AG04449 (cell line): ENCODE results near the gene LELP1.

ENCODE experiments used
- CTCF ChIA-PET: fragments of 350-600 bp; formaldehyde crosslinking; extraction: SDS; loops from one replicate; lab custom pipeline; 2021; ENCODE audit warnings: antibody characterized with exemption; lab: Yijun Ruan, JAX
- POLR2A ChIA-PET: fragments of 400-600, 350-600 bp; formaldehyde crosslinking; extraction: SDS; loops from one replicate; lab custom pipeline; 2020; ENCODE audit warnings: antibody characterized with exemption, inconsistent platforms; lab: Yijun Ruan, JAX
- DNase-seq: peaks from one replicate; pipeline ENCODE4 v3.0.0-alpha.2; 2010; ENCODE audit warnings: low read depth, low spot score
- H3K4me3 ChIP-seq: 2 replicates; pipeline ENCODE4 v1.5.1; 2011; ENCODE audit warnings: low read depth, mild to moderate bottlenecking, control low read depth, low read length
- CTCF ChIP-seq: IDR thresholded peaks from one replicate; pipeline ENCODE4 v1.5.1; 2011; ENCODE audit warnings: mild to moderate bottlenecking, moderate library complexity, low read length, control low read depth, inconsistent platforms; ENCODE audit not compliant: insufficient read depth; ENCODE audit errors: missing control alignments

Gene LELP1

GRCh38 chr1:153251988-153252387 lies 48.8 kb downstream of the LELP1 start:
- DNase-seq, result no peak
- POLR2A ChIA-PET, result no interaction called here
- CTCF ChIA-PET, result no interaction called here
- H3K4me3 ChIP-seq, result no peak overlapping the region
- no peak for TF ChIP-seq CTCF

GRCh38 chr1:153253076-153253475 lies 49.8 kb downstream of the LELP1 start:
- no peak overlapping the region for H3K4me3 ChIP-seq
- POLR2A ChIA-PET, result no interaction called here
- TF ChIP-seq CTCF, result no peak
- DNase-seq, result no peak
- CTCF ChIA-PET, result no interaction called here

GRCh38 chr1:153253693-153254092 lies 50.5 kb downstream of the LELP1 start:
- no peak overlapping the region for H3K4me3 ChIP-seq
- ChIA-PET POLR2A (no interaction called here), CTCF (no interaction called here)
- no peak for DNase-seq
- TF ChIP-seq CTCF, result no peak
